CD8-positive, alpha-beta memory T cell (primary cell): ENCODE results near the gene TCF12. TPM values are rescaled to one million over a fixed set of nuclear protein-coding genes. Genes with fewer than 3 reads are reported as not detected.

Source experiments
- CTCF ChIA-PET: fragments of 350-600 bp; sonication (Branson Sonifier 250); formaldehyde crosslinking; loops from one replicate; lab custom pipeline; 2021; ENCODE audit warnings: antibody characterized with exemption; lab: Charles Lee
- POLR2A ChIA-PET: fragments of 350-600 bp; sonication (Branson Sonifier 250); formaldehyde crosslinking; loops from one replicate; lab custom pipeline; 2021; ENCODE audit warnings: antibody characterized with exemption; lab: Charles Lee
- DNase-seq, 5 donors: peaks; one replicate each; pipeline versions ENCODE4 v3.0.0 to v3.0.0-alpha.2; 2020 to 2022; ENCODE audit warnings: mixed read lengths in 1 of 5
- H3K27ac ChIP-seq: one replicate; pipeline ENCODE4 v1.7.0; 2013; ENCODE audit warnings: low read depth, mild to moderate bottlenecking, low read length, moderate library complexity
- H3K27me3 ChIP-seq: 2 replicates; pipeline ENCODE4 v1.7.0; 2013; ENCODE audit warnings: low read length, mild to moderate bottlenecking; ENCODE audit not compliant: insufficient read depth, poor library complexity, severe bottlenecking
- H3K36me3 ChIP-seq: 2 replicates; pipeline ENCODE4 v1.7.0; 2013; ENCODE audit warnings: mild to moderate bottlenecking, low read length, moderate library complexity; ENCODE audit not compliant: insufficient read depth
- H3K4me1 ChIP-seq: 2 replicates; pipeline ENCODE4 v1.7.0; 2013; ENCODE audit warnings: mild to moderate bottlenecking, low read length, moderate library complexity; ENCODE audit not compliant: insufficient read depth
- H3K4me3 ChIP-seq: 2 replicates; pipeline ENCODE4 v1.7.0; 2013; ENCODE audit warnings: mild to moderate bottlenecking, low read length
- H3K9me3 ChIP-seq: 2 replicates; pipeline ENCODE4 v1.7.0; 2013; ENCODE audit warnings: mild to moderate bottlenecking, low read length
- H3K27ac Mint-ChIP-seq, 8 donors: one replicate each; pipeline ENCODE4 v1.8.0; 2020 to 2021; ENCODE audit warnings: mixed read lengths in 8 of 8, mild to moderate bottlenecking in 6 of 8, inconsistent platforms in 3 of 8, moderate library complexity in 3 of 8
- H3K27me3 Mint-ChIP-seq, 2 donors: one replicate each; pipeline ENCODE4 v1.8.0; 2020 to 2021; ENCODE audit warnings: mixed read lengths in 2 of 2, mild to moderate bottlenecking in 1 of 2, moderate library complexity in 1 of 2
- H3K36me3 Mint-ChIP-seq, 3 donors: one replicate each; pipeline ENCODE4 v1.8.0; 2020 to 2021; ENCODE audit warnings: mixed read lengths in 3 of 3, inconsistent platforms in 1 of 3, mild to moderate bottlenecking in 1 of 3
- H3K4me1 Mint-ChIP-seq, 3 donors: one replicate each; pipeline ENCODE4 v1.8.0; 2020 to 2021; ENCODE audit warnings: mixed read lengths in 3 of 3, inconsistent platforms in 1 of 3, mild to moderate bottlenecking in 1 of 3
- H3K4me3 Mint-ChIP-seq, 7 donors: one replicate each; pipeline ENCODE4 v1.8.0; 2020 to 2021; ENCODE audit warnings: mixed read lengths in 7 of 7, mild to moderate bottlenecking in 6 of 7, moderate library complexity in 4 of 7, inconsistent platforms in 2 of 7
- H3K9me3 Mint-ChIP-seq, 5 donors: one replicate each; pipeline ENCODE4 v1.8.0; 2020 to 2022; ENCODE audit warnings: mixed read lengths in 5 of 5, mild to moderate bottlenecking in 3 of 5, moderate library complexity in 2 of 5, inconsistent platforms in 1 of 5
- polyA plus RNA-seq: library from polyadenylated mRNA; unstranded; fragments of 300-500 nt; fragmentation: Illumina TruSeq; gene quantifications from one replicate; pipeline ENCODE4 v1.2.3, GENCODE V29; 2021
- total RNA-seq, 2 experiments: library from RNA; stranded (reverse); gene quantifications; one replicate each; pipeline ENCODE4 v1.2.3, GENCODE V29; 2021

The TCF12 gene
- total and polyA plus RNA-seq, 3 experiments from 2014 or later, result 54.3 to 79.2 (median 69.9) TPM

- Histone ChIP-seq H3K9me3 (no peaks in the 10 kb centered on the region), H3K27ac (no peak overlapping the region), H3K4me1 (no peaks in the 10 kb centered on the region), H3K4me3 (no peak overlapping the region), H3K27me3 (no peaks in the 10 kb centered on the region), H3K36me3 (peaks cover 7% of the 10 kb centered on the region)
- Mint-ChIP-seq H3K36me3 (peaks cover 18 to 65% (median 22%) of the 10 kb centered on the region in 3 donors), H3K4me1 (peaks cover 0 to 6% (median 4%) of the 10 kb centered on the region in 3 donors), H3K27ac (no peak overlapping the region), H3K27me3 (no peaks in the 10 kb centered on the region), H3K4me3 (no peak overlapping the region), H3K9me3 (no peaks in the 10 kb centered on the region)
- POLR2A ChIA-PET, result no interaction called here
- DNase-seq, result no peak
- CTCF ChIA-PET, result no interaction called here
These were observed 316.7 kb downstream of the TCF12 start for GRCh38 chr15:57235186-57235585.

GRCh38 chr15:57235873-57236272 lies 317.4 kb downstream of the TCF12 start:
- no peak overlapping the region for H3K4me3 Mint-ChIP-seq
- H3K4me1 ChIP-seq, result no peaks in the 10 kb centered on the region
- H3K27me3 ChIP-seq, result no peaks in the 10 kb centered on the region
- H3K9me3 Mint-ChIP-seq, result no peaks in the 10 kb centered on the region
- H3K36me3 ChIP-seq, result peaks cover 7% of the 10 kb centered on the region
- H3K4me1 Mint-ChIP-seq, result no peaks in the 10 kb centered on the region
- no peak overlapping the region for H3K4me3 ChIP-seq
- no peak for DNase-seq
- H3K27ac ChIP-seq, result no peak overlapping the region
- ChIA-PET CTCF (no interaction called here), POLR2A (no interaction called here)
- H3K9me3 ChIP-seq, result no peaks in the 10 kb centered on the region
- no peaks in the 10 kb centered on the region for H3K27me3 Mint-ChIP-seq
- H3K27ac Mint-ChIP-seq, result no peak overlapping the region
- H3K36me3 Mint-ChIP-seq, result peaks cover 18 to 69% (median 22%) of the 10 kb centered on the region in 3 donors

GRCh38 chr15:57236561-57237300 lies 318.3 kb downstream of the TCF12 start:
- POLR2A ChIA-PET, result no interaction called here
- H3K27ac ChIP-seq, result no peak overlapping the region
- H3K4me3 ChIP-seq, result no peak overlapping the region
- Mint-ChIP-seq H3K36me3 (peaks cover 18 to 73% (median 22%) of the 10 kb centered on the region in 3 donors), H3K27ac (no peak overlapping the region), H3K4me3 (no peak overlapping the region), H3K27me3 (no peaks in the 10 kb centered on the region), H3K4me1 (no peaks in the 10 kb centered on the region), H3K9me3 (no peaks in the 10 kb centered on the region)
- no peak for DNase-seq
- CTCF ChIA-PET, result no interaction called here
- H3K27me3 ChIP-seq, result no peaks in the 10 kb centered on the region
- no peaks in the 10 kb centered on the region for H3K4me1 ChIP-seq
- H3K36me3 ChIP-seq, result peaks cover 7% of the 10 kb centered on the region
- H3K9me3 ChIP-seq, result no peaks in the 10 kb centered on the region

GRCh38 chr15:57237301-57237642 lies 318.8 kb downstream of the TCF12 start:
- CTCF ChIA-PET, result no interaction called here
- H3K9me3 ChIP-seq, result no peaks in the 10 kb centered on the region
- Mint-ChIP-seq H3K27ac (no peak overlapping the region), H3K9me3 (no peaks in the 10 kb centered on the region), H3K27me3 (no peaks in the 10 kb centered on the region), H3K4me1 (no peaks in the 10 kb centered on the region), H3K4me3 (no peak overlapping the region), H3K36me3 (peaks cover 18 to 75% (median 25%) of the 10 kb centered on the region in 3 donors)
- DNase-seq, result no peak
- no peaks in the 10 kb centered on the region for H3K4me1 ChIP-seq
- no peak overlapping the region for H3K27ac ChIP-seq
- no peaks in the 10 kb centered on the region for H3K27me3 ChIP-seq
- no peak overlapping the region for H3K4me3 ChIP-seq
- H3K36me3 ChIP-seq, result peaks cover 7% of the 10 kb centered on the region
- POLR2A ChIA-PET, result no interaction called here

GRCh38 chr15:57237676-57238075 lies 319.2 kb downstream of the TCF12 start:
- H3K9me3 Mint-ChIP-seq, result no peaks in the 10 kb centered on the region
- H3K27ac Mint-ChIP-seq, result no peak overlapping the region
- POLR2A ChIA-PET, result no interaction called here
- Histone ChIP-seq H3K4me1 (no peaks in the 10 kb centered on the region), H3K9me3 (no peaks in the 10 kb centered on the region), H3K27me3 (no peaks in the 10 kb centered on the region), H3K36me3 (peaks cover 7% of the 10 kb centered on the region), H3K27ac (no peak overlapping the region), H3K4me3 (no peak overlapping the region)
- peaks cover 18 to 71% (median 23%) of the 10 kb centered on the region in 3 donors for H3K36me3 Mint-ChIP-seq
- DNase-seq, result no peak
- H3K4me3 Mint-ChIP-seq, result no peak overlapping the region
- no peaks in the 10 kb centered on the region for H3K27me3 Mint-ChIP-seq
- H3K4me1 Mint-ChIP-seq, result no peaks in the 10 kb centered on the region
- CTCF ChIA-PET, result no interaction called here

GRCh38 chr15:57245130-57245529 lies 326.7 kb downstream of the TCF12 start:
- no peak for DNase-seq
- H3K27me3 ChIP-seq, result no peaks in the 10 kb centered on the region
- no peaks in the 10 kb centered on the region for H3K27me3 Mint-ChIP-seq
- H3K27ac ChIP-seq, result no peak overlapping the region
- peaks cover 0 to 1% (median 0%) of the 10 kb centered on the region in 3 donors for H3K4me1 Mint-ChIP-seq
- peaks cover 18 to 66% (median 25%) of the 10 kb centered on the region in 3 donors for H3K36me3 Mint-ChIP-seq
- H3K4me3 ChIP-seq, result no peak overlapping the region
- H3K9me3 Mint-ChIP-seq, result no peaks in the 10 kb centered on the region
- no peaks in the 10 kb centered on the region for H3K9me3 ChIP-seq
- CTCF ChIA-PET, result no interaction called here
- no peaks in the 10 kb centered on the region for H3K4me1 ChIP-seq
- POLR2A ChIA-PET, result no interaction called here
- peaks cover 3% of the 10 kb centered on the region for H3K36me3 ChIP-seq
- H3K27ac Mint-ChIP-seq, result no peak overlapping the region
- no peak overlapping the region for H3K4me3 Mint-ChIP-seq

- H3K9me3 Mint-ChIP-seq, result no peaks in the 10 kb centered on the region
- ChIA-PET POLR2A (no interaction called here), CTCF (no interaction called here)
- H3K4me1 ChIP-seq, result no peaks in the 10 kb centered on the region
- peak overlapping the region in 1 of 8 donors; percentile 56 for H3K27ac Mint-ChIP-seq
- no peaks in the 10 kb centered on the region for H3K27me3 Mint-ChIP-seq
- peaks cover 3% of the 10 kb centered on the region for H3K36me3 ChIP-seq
- no peak overlapping the region for H3K4me3 Mint-ChIP-seq
- H3K4me3 ChIP-seq, result no peak overlapping the region
- H3K4me1 Mint-ChIP-seq, result peaks cover 0 to 1% (median 0%) of the 10 kb centered on the region in 3 donors
- DNase-seq, result no peak
- no peak overlapping the region for H3K27ac ChIP-seq
- no peaks in the 10 kb centered on the region for H3K27me3 ChIP-seq
- peaks cover 18 to 63% (median 25%) of the 10 kb centered on the region in 3 donors for H3K36me3 Mint-ChIP-seq
- no peaks in the 10 kb centered on the region for H3K9me3 ChIP-seq
These were observed 327.3 kb downstream of the TCF12 start for GRCh38 chr15:57245714-57246113.

GRCh38 chr15:57248074-57248473 lies 329.6 kb downstream of the TCF12 start:
- peaks cover 18 to 69% (median 23%) of the 10 kb centered on the region in 3 donors for H3K36me3 Mint-ChIP-seq
- no peaks in the 10 kb centered on the region for H3K9me3 Mint-ChIP-seq
- no peak overlapping the region for H3K27ac Mint-ChIP-seq
- peaks cover 5% of the 10 kb centered on the region for H3K36me3 ChIP-seq
- no peaks in the 10 kb centered on the region for H3K27me3 Mint-ChIP-seq
- H3K27me3 ChIP-seq, result no peaks in the 10 kb centered on the region
- peaks cover 0 to 1% (median 0%) of the 10 kb centered on the region in 3 donors for H3K4me1 Mint-ChIP-seq
- no peak for DNase-seq
- H3K4me3 Mint-ChIP-seq, result no peak overlapping the region
- no peaks in the 10 kb centered on the region for H3K4me1 ChIP-seq
- H3K9me3 ChIP-seq, result no peaks in the 10 kb centered on the region
- no peak overlapping the region for H3K27ac ChIP-seq
- ChIA-PET POLR2A (no interaction called here), CTCF (no interaction called here)
- H3K4me3 ChIP-seq, result no peak overlapping the region
